ENCODE results near the gene ACCSL.

DNA sequence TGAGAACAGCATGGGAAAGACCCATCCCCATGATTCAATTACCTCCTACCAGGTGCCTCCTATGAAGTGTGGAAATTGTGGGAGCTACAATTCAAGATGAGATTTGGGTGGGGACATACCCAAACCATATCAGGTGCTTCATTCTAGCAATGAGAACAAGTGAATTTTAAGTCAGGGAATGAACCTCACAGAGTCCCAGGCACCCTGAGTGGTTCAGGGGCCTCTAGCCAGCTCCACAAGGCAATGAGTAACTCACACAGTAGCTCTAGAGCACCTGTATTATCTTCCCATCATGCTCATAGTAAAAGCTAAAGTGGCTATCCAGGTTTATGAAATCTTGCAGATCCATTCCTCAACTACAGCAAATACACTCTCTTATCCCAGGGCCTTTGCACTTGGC lies 13.1 kb upstream of the ACCSL start:
- TF ChIP-seq CTCF (conservative IDR thresholded peaks at IDR 0.05) = no peak
- TF ChIP-seq EZH2 (IDR thresholded peaks at IDR 0.05; ENCODE audit: low read depth) = no peak

Measured in PC-9 (cell line).